ENCODE measurements around the gene HOMER3. TPM values are rescaled to one million over a fixed set of nuclear protein-coding genes. Genes with fewer than 3 reads are reported as not detected.

The HOMER3 gene
- total RNA-seq, 3 donors from 2014 or later = 34.2 to 62.6 (median 56.6) TPM

DNA sequence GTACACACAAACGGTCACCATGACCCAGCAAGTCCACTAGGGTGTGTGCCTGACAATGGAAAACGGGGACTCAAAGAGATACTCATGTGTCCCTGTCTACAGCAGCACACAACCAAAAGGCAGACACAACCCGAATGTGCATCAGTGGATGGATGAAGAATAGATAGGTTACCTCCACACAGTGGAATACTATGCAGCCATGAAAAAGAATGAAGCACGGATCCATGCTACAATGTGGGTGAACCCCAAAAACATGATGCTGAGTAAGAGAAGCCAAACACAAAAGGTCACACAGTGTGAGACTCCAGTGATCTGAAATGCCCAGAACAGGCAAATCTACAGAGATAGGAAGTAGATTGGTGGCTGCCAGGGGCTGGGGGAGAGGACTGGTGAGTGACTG is 54.0 kb downstream of the HOMER3 start:
- Histone ChIP-seq H3K4me1 (no peaks in the 10 kb centered on the region), H3K9me3 (no peaks in the 10 kb centered on the region), H3K4me3 (no peak overlapping the region), H3K36me3 (no peaks in the 10 kb centered on the region), H3K27ac (no peak overlapping the region), H3K27me3 (no peaks in the 10 kb centered on the region)
- TF ChIP-seq POLR2A (IDR thresholded peaks at IDR 0.05) (no peak), CTCF (IDR thresholded peaks at IDR 0.05) (no peak), POLR2AphosphoS5 (IDR thresholded peaks at IDR 0.05) (no peak)
- intact Hi-C loops (cut with DNase I; ENCODE audit: low total_unique reads) = no loop called here
- DNase-seq (ENCODE audit: low spot score in 2 of 2) = no peak

DNA sequence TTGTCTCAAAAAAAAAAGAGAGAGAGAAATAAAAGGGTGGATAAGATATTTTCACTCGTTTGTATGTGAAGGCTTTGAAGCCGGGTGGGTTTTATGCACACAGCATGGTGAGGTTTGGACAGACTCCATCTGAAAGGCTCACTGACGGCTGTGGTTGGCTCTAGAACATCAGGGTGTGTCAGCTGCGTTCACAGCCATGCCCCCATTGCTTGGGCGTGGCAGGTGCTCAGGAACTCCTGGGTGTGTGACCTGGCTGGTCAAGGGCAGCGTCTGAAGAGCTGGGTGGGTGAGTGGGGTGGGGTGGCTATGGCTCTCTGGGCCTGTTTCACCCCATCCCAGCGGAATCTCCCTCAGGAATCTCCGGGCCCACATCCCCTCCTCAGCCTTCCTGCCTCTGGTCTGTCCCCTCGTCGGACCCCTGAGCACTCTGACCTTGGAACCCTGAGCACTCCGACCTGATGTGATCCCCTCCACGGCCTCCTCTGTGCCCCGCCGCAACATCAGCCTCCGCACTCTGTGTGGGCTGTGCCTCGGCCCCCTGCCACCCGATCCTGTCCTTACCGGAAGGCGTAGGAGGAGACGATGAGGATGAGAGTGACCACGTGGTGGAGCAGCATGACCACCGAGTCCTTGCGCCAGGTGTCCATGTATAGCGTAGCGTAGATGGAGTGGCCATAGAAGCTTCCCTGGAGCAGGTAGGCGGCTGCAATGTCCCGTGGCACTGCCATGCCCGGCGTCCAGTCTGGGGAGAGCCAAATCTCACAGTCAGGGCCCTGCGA is 57.3 kb downstream of the HOMER3 start:
- Histone ChIP-seq H3K4me3 (no peak overlapping the region), H3K27ac (no peak overlapping the region), H3K4me1 (no peaks in the 10 kb centered on the region), H3K27me3 (no peaks in the 10 kb centered on the region), H3K36me3 (no peaks in the 10 kb centered on the region), H3K9me3 (no peaks in the 10 kb centered on the region)
- DNase-seq (ENCODE audit: low spot score in 2 of 2) = no peak
- no peak for TF ChIP-seq CTCF (IDR thresholded peaks at IDR 0.05)
- no peak for TF ChIP-seq POLR2A (IDR thresholded peaks at IDR 0.05)
- TF ChIP-seq POLR2AphosphoS5 (IDR thresholded peaks at IDR 0.05) = no peak
- intact Hi-C loops (cut with DNase I; ENCODE audit: low total_unique reads) = no loop called here

GRCh38 chr19:18881491-18881890 is 59.5 kb downstream of the HOMER3 start:
- Histone ChIP-seq H3K27me3 (no peaks in the 10 kb centered on the region), H3K4me1 (no peaks in the 10 kb centered on the region), H3K4me3 (no peak overlapping the region), H3K9me3 (no peaks in the 10 kb centered on the region), H3K36me3 (no peaks in the 10 kb centered on the region), H3K27ac (no peak overlapping the region)
- DNase-seq (ENCODE audit: low spot score in 2 of 2) = no peak
- TF ChIP-seq POLR2A (IDR thresholded peaks at IDR 0.05) (no peak), CTCF (IDR thresholded peaks at IDR 0.05) (no peak), POLR2AphosphoS5 (IDR thresholded peaks at IDR 0.05) (no peak)
- intact Hi-C loops (cut with DNase I; ENCODE audit: low total_unique reads) = no loop called here

- H3K4me3 ChIP-seq = no peak overlapping the region
- no peaks in the 10 kb centered on the region for H3K9me3 ChIP-seq
- no peak for DNase-seq (ENCODE audit: low spot score in 2 of 2)
- H3K4me1 ChIP-seq = no peaks in the 10 kb centered on the region
- intact Hi-C loops (cut with DNase I; ENCODE audit: low total_unique reads) = no loop called here
- no peaks in the 10 kb centered on the region for H3K27me3 ChIP-seq
- TF ChIP-seq CTCF (IDR thresholded peaks at IDR 0.05) (no peak), POLR2AphosphoS5 (IDR thresholded peaks at IDR 0.05) (no peak), POLR2A (IDR thresholded peaks at IDR 0.05) (no peak)
- H3K27ac ChIP-seq = no peak overlapping the region
- no peaks in the 10 kb centered on the region for H3K36me3 ChIP-seq
Measured at GRCh38 chr19:18879579-18880373, 61.2 kb downstream of the HOMER3 start.

Other genes starting within 250 kb of the HOMER3 start
- 1 to 10 TPM; 1.0 to 4.9 (median 2.2) TPM for gene COMP, start 149.9 kb downstream of the HOMER3 start, total RNA-seq
- 10 to 100 TPM; 59.8 to 83.6 (median 75.2) TPM for gene UPF1, start 109.3 kb downstream of the HOMER3 start, total RNA-seq
- gene CERS1, start 45.1 kb downstream of the HOMER3 start, total RNA-seq = under 1 TPM in 2 of 3 donors, not detected in 1; 0.29 to 0.66 TPM
- 100 to 1,000 TPM; 144 to 204 (median 190) TPM for gene COPE, start 21.8 kb downstream of the HOMER3 start, total RNA-seq
- 10 to 100 TPM; 34.1 to 44.9 (median 40.2) TPM for gene DDX49, start 21.5 kb downstream of the HOMER3 start, total RNA-seq
- 10 to 100 TPM; 27.8 to 58.1 (median 56.0) TPM for gene SUGP2, start 92.3 kb upstream of the HOMER3 start, total RNA-seq
- 10 to 100 TPM; 20.3 to 29.5 (median 27.7) TPM for gene ARMC6, start 92.4 kb upstream of the HOMER3 start, total RNA-seq
- 10 to 100 TPM in 1 of 3 donors, 1 to 10 TPM in 2; 6.4 to 12.8 (median 9.8) TPM for gene SLC25A42, start 122.8 kb upstream of the HOMER3 start, total RNA-seq
- 10 to 100 TPM; 13.8 to 20.3 (median 18.0) TPM for gene TMEM161A, start 197.3 kb upstream of the HOMER3 start, total RNA-seq
- under 1 TPM in 2 of 3 donors, not detected in 1; 0.59 to 0.64 TPM for gene MEF2B, start 229.0 kb upstream of the HOMER3 start, total RNA-seq

Data from breast epithelium (tissue), 4 donors.